MM.1S (cell line): ENCODE measurements around the gene ZC3H7B.

Experiments
- DNase-seq: peaks from one replicate; pipeline ENCODE4 v3.0.0-alpha.2; 2015
- H2AFZ ChIP-seq: fragments of 300-600 bp; sonication (generic); 2 replicates; pipeline ENCODE4 v1.6.0; 2016; ENCODE audit warnings: antibody characterized with exemption, low read length
- H3F3A ChIP-seq: fragments of 300-600 bp; sonication (generic); 2 replicates; pipeline ENCODE4 v1.6.1; 2016; ENCODE audit warnings: mild to moderate bottlenecking, antibody characterized with exemption, low read length, moderate library complexity, mixed read lengths; ENCODE audit not compliant: insufficient read depth
- H3K27ac ChIP-seq: fragments of 300-600 bp; sonication (generic); 2 replicates; pipeline ENCODE4 v1.5.1; 2016; ENCODE audit warnings: mild to moderate bottlenecking, low read length
- H3K27me3 ChIP-seq: fragments of 300-600 bp; sonication (generic); replicated peaks from 2 replicates; pipeline ENCODE4 v1.6.0; 2016; ENCODE audit warnings: low read length; ENCODE audit not compliant: insufficient read depth
- H3K36me3 ChIP-seq: fragments of 300-600 bp; sonication (generic); replicated peaks from 2 replicates; pipeline ENCODE4 v1.6.1; 2016; ENCODE audit warnings: mild to moderate bottlenecking, low read length, mixed read lengths; ENCODE audit not compliant: insufficient read depth
- H3K4me1 ChIP-seq: fragments of 300-600 bp; sonication (generic); 2 replicates; pipeline ENCODE4 v1.6.1; 2016; ENCODE audit warnings: low read length, mixed read lengths
- H3K4me2 ChIP-seq: fragments of 300-600 bp; sonication (generic); 2 replicates; pipeline ENCODE4 v1.6.0; 2016; ENCODE audit warnings: low read depth, low read length
- H3K4me3 ChIP-seq: fragments of 300-600 bp; sonication (generic); 2 replicates; pipeline ENCODE4 v1.5.1; 2016; ENCODE audit warnings: low read length, mixed read lengths
- H3K79me2 ChIP-seq: fragments of 300-600 bp; sonication (generic); 2 replicates; pipeline ENCODE4 v1.6.1; 2016; ENCODE audit warnings: mixed run types, low read length, mixed read lengths
- H3K9ac ChIP-seq: fragments of 300-600 bp; sonication (generic); 2 replicates; pipeline ENCODE4 v1.6.1; 2016; ENCODE audit warnings: low read length, mixed read lengths
- H3K9me2 ChIP-seq: fragments of 300-600 bp; sonication (generic); replicated peaks from 2 replicates; pipeline ENCODE4 v1.6.1; 2016; ENCODE audit warnings: mild to moderate bottlenecking, low read length, mixed read lengths; ENCODE audit not compliant: insufficient read depth
- H3K9me3 ChIP-seq: fragments of 300-600 bp; sonication (generic); replicated peaks from 2 replicates; pipeline ENCODE4 v1.6.1; 2016; ENCODE audit warnings: mild to moderate bottlenecking, low read length, mixed read lengths; ENCODE audit not compliant: insufficient read depth
- H4K20me1 ChIP-seq: fragments of 300-600 bp; sonication (generic); 2 replicates; pipeline ENCODE4 v1.6.1; 2016; ENCODE audit warnings: mild to moderate bottlenecking, low read length, moderate library complexity, mixed read lengths; ENCODE audit not compliant: insufficient read depth
- CTCF ChIP-seq: fragments of 300-600 bp; sonication (generic); IDR thresholded peaks from 2 replicates; pipeline ENCODE4 v1.5.1; 2016; ENCODE audit warnings: antibody characterized with exemption, low read length, mixed read lengths
- EZH2 ChIP-seq: fragments of 300-600 bp; sonication (generic); optimal IDR thresholded peaks from 2 replicates; pipeline ENCODE3; 2017; ENCODE audit warnings: low read depth, mild to moderate bottlenecking, antibody characterized with exemption, low read length, mixed read lengths
- EZH2phosphoT487 ChIP-seq: fragments of 300-600 bp; sonication (generic); IDR thresholded peaks from 2 replicates; pipeline ENCODE4 v1.6.1; 2018; ENCODE audit warnings: antibody characterized with exemption, low read length

The ZC3H7B gene

GRCh38 chr22:41358927-41359326 lies 57.6 kb downstream of the ZC3H7B start:
- Histone ChIP-seq H3K9me2 (no peaks in the 10 kb centered on the region), H4K20me1 (no peaks in the 10 kb centered on the region), H3K9ac (no peak overlapping the region), H3K79me2 (no peaks in the 10 kb centered on the region), H3F3A (no peaks in the 10 kb centered on the region), H3K4me2 (no peak overlapping the region), H3K27me3 (no peaks in the 10 kb centered on the region), H3K9me3 (no peaks in the 10 kb centered on the region), H2AFZ (no peak overlapping the region), H3K36me3 (no peaks in the 10 kb centered on the region), H3K4me1 (no peaks in the 10 kb centered on the region), H3K27ac (no peak overlapping the region), H3K4me3 (no peak overlapping the region)
- no peak for DNase-seq
- no peak for TF ChIP-seq EZH2
- TF ChIP-seq EZH2phosphoT487 = no peak
- no peak for TF ChIP-seq CTCF

- Histone ChIP-seq H3K4me3 (no peak overlapping the region), H3K4me2 (no peak overlapping the region), H3K27me3 (no peaks in the 10 kb centered on the region), H3K9me2 (no peaks in the 10 kb centered on the region), H3K9ac (no peak overlapping the region), H3K27ac (no peak overlapping the region), H3K36me3 (no peaks in the 10 kb centered on the region), H3K4me1 (no peaks in the 10 kb centered on the region), H3K9me3 (no peaks in the 10 kb centered on the region), H3K79me2 (no peaks in the 10 kb centered on the region), H4K20me1 (no peaks in the 10 kb centered on the region), H3F3A (no peaks in the 10 kb centered on the region), H2AFZ (no peak overlapping the region)
- DNase-seq = no peak
- TF ChIP-seq EZH2 = no peak
- TF ChIP-seq CTCF = no peak
- TF ChIP-seq EZH2phosphoT487 = no peak
These were observed 58.1 kb downstream of the ZC3H7B start for GRCh38 chr22:41359376-41359775.

DNA sequence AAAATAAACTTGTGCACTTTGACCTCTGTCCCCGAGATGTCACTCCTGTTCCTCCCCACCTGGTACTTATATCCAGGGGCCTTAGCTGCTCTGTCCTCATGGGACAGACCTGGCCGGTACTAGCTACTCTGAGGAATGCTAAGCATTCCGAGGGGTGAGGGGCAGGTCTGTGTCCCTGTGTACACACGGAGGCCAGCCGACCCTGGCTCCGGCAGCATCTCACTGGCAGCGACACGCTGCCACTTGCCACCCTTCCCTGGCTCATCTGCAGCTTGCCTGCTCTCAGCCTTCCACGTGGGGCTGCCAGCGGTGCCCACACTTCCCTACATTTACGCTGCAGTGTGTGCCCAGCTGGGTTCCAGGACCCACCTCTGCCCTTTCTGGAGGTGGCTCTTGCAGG lies 58.8 kb downstream of the ZC3H7B start:
- DNase-seq = no peak
- no peaks in the 10 kb centered on the region for H3K9me2 ChIP-seq
- no peaks in the 10 kb centered on the region for H3K4me1 ChIP-seq
- no peaks in the 10 kb centered on the region for H3K27me3 ChIP-seq
- H3K9me3 ChIP-seq = no peaks in the 10 kb centered on the region
- no peak for TF ChIP-seq EZH2
- no peaks in the 10 kb centered on the region for H4K20me1 ChIP-seq
- no peak overlapping the region for H3K9ac ChIP-seq
- no peaks in the 10 kb centered on the region for H3K36me3 ChIP-seq
- H3K4me2 ChIP-seq = no peak overlapping the region
- H3K79me2 ChIP-seq = no peaks in the 10 kb centered on the region
- H2AFZ ChIP-seq = no peak overlapping the region
- H3K27ac ChIP-seq = no peak overlapping the region
- H3K4me3 ChIP-seq = no peak overlapping the region
- H3F3A ChIP-seq = no peaks in the 10 kb centered on the region

DNA sequence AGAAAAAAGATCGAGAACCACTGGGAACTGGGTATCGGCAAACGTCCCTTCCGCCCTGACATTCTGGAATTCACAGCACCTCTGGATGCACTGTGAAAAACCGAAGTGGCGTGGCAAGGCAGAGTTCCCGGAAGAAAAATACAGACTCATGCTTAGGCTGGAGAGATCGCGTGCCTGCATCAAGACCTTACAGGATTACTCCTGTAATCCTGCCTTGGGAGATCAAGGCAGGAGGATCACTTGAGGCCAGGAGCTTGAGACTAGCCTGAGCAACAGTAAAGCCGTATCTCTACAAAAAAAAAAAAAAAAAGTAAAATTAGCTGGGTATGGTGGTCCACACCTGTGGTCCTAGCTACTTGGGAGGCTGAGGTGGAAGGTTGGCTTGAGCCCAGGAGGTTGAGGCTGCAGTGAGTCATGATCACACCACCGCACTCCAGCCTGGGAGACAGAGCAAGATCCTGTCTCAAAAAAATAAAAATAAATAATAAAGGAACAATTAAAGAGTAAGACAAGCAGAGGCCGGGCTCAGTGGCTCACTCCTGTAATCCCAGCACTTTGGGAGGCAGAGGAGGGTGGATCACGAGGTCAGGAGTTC lies 60.5 kb downstream of the ZC3H7B start:
- Histone ChIP-seq H3K27ac (no peak overlapping the region), H3K27me3 (0 out of 2 replicates have a peak, but pooled peaks cover 4% of the 10 kb centered on the region), H3K9ac (no peak overlapping the region), H3F3A (no peaks in the 10 kb centered on the region), H3K9me2 (no peaks in the 10 kb centered on the region), H2AFZ (no peak overlapping the region), H3K4me1 (no peaks in the 10 kb centered on the region), H3K9me3 (no peaks in the 10 kb centered on the region), H3K4me3 (no peak overlapping the region), H4K20me1 (no peaks in the 10 kb centered on the region), H3K36me3 (no peaks in the 10 kb centered on the region), H3K4me2 (no peak overlapping the region), H3K79me2 (no peaks in the 10 kb centered on the region)
- TF ChIP-seq CTCF = no peak
- TF ChIP-seq EZH2phosphoT487 = no peak
- no peak for TF ChIP-seq EZH2
- no peak for DNase-seq
